GM21526 (cell line): ENCODE data around the gene NFATC1.
"Not testable (repeated sequence)": the region's sequence is repeated elsewhere in the genome, so short reads cannot be mapped to it uniquely, and the experiment has no call there.

ENCODE experiments used
- ATAC-seq: cut with Tn5 transposase; IDR thresholded peaks from one replicate; pipeline ENCODE4 v1.9.1; 2021; ENCODE audit warnings: moderate library complexity; ENCODE audit not compliant: unreplicated experiment, low FRiP score

NFATC1 gene

GRCh38 chr18:79374408-79375171 is 21.1 kb upstream of the NFATC1 start:
- ATAC-seq, result peak; percentile 83

DNA sequence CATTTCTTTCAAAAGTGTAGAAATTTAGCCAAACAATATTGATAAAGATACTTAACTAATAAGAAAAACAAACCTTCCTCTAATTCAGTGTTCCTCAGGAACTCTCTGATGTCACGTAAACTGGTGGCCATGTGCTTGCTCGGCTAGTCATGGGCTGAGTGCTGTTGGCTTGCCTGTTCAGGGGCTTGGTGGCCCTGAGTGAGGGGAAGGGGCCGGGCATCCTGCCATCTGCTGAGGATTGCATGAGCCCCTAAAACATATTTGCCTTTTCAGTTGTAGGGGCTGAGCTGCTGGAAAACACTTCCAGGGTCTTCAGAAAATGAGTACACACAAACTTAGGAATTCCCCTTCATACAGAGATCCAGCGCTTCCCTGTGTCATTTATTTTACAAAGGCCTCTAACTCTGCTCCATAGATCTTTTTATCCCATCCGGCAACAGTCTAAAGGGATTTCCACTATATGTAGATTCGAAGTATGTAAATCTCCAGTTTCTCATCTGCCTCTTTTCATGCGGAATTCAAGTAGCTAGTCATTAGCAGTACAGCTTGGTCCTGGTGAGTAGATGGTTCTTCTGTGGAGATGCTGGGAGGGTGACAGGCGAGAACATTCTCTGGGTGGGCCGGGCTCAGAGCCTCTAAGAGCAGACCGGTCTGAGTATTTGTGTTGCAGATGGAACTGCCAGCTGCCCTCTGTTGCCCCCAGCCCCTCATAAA is 20.1 kb upstream of the NFATC1 start:
- no peak for ATAC-seq

GRCh38 chr18:79376661-79377060 is 19.1 kb upstream of the NFATC1 start:
- not testable (repeated sequence) for ATAC-seq

DNA sequence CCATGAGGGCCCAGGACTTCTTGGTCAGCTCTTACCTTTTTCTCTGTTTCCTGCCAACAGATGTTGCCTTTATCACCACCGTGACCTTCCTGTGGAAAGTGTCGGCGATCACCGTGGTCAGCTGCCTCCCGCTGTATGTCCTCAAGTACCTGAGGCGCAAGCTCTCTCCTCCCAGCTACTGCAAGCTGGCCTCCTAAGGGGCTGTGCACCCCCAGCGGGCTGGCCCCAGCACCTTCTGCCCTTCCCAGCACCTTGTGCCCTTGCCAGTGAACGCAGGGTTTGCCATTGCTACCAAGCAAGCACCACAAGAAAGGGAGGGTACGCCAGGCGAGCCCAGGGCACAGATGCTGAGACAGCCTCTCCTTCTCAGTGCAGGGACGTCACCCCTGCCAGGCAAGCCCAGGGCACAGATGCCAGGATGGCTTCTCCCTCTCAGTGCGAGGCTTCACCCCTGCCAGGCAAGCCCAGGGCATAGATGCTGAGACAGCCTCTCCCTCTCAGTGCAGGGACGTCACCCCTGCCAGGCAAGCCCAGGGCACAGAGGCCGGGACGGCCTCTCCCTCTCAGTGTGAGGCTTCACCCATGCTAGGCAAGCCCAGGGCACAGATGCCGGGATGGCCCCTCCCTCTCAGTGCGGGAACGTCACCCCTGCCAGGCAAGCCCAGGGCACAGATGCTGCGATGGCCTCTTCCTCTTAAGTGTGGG is 18.4 kb upstream of the NFATC1 start:
- no peak for ATAC-seq

DNA sequence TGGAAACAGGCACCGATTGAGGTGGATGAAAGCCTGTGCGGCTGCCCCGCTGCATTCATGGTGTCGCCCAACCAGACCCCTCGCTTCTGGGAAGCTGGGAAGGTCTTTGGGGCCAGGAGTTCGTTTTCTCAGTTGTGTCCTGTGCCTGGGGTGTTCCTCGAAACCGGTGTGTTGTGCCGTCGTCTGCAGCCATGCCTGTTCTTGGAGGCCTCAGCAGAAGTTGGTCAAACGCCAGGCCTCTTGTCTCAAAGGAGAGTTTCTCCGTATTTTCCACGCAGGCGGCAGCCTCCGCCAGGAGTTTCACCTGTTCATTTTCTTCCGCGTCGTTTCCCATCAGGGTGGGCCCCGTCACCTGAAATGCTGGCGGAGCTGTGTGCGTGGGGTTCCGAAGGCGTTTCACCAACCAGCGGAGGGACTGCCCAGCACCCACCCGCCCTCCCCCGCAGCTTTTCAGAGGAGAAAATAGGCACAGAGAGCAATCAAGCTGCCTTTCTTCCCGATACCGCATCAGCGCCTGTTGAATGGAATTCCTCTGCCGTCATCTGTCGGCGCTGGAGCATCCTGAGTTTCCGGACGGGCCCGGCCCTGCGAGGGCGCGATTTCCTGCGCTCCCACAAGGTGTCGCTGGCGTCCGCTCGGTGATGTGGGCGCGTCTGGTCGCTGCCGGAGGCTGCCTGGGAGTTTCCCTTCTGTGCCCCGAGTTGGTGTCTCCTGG is 17.0 kb upstream of the NFATC1 start:
- peak; percentile 62 for ATAC-seq

DNA sequence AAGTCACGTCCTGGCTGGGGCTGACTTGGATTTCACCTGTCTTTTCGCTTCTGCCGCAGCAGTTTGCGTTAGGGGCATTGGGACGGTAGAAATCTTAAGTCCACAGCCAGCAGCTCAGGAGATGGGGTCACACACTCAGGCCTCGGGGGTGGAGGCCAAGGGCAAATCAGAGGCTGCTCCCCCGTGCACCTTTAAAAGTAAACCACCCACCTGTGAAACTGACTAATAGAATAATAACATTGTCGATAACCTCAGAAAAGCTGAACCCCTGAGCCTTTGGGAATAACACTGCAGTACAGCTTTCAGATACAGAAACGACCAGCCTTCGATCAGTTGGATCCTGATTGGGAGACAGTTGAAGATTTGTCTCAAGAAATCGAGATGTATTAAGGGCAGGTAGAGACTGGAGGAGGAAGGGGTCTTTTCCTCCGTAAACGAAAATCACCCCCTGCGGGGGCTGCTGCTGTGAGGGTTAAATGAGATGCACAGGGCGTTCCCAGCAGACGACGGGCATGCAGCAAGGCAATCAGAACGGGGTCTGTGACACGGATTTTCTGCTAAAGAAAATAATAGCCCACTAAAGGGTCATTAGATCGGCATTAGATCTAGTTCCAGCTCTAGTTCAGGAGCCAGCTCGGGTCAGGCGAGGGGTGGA is 16.4 kb upstream of the NFATC1 start:
- ATAC-seq, result peak; percentile 4

DNA sequence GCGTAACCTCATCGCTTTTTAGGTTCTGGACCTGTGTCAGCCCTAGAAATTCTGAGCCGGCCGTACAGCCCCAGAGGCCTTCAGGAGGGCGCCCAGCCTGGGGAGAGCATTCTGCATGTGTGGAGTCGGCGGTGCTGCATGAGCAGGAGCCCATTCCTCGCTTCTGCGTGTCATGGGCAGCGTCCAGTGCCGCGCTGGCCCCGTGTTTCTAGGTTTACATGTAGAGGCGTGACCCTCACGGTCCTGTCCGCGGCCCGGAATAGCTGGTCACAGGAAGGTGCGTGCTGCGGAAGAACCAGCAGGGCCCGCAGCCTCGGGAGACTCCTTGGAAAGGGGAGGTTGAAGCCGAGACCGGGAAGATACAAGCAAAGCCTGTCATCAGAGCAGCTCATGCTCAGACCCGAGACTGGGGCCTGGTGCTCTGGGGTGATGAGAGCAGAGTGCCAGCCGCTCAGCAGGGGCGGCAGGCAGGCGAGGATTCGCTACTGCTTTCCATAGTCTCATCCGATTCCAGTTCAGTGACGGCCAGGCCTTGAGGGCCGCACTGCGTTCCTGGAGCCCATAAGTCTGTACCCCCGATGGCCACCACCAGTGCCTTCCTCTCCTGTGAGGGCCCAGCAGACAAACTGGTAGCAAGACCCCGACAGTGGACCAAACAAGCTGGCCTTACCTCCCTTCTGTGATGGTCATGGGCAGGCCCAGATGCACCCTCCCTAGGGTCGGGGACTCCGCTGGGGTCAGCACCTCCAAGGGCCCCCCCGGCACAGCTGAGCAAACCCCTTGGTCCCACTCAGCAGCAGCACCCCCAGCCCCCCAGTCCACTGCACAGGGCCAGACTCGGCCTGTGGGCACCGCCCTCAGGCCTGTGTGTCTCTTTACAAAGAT is 15.6 kb upstream of the NFATC1 start:
- no peak for ATAC-seq

- no peak for ATAC-seq
Measured at GRCh38 chr18:79380816-79381806, 14.6 kb upstream of the NFATC1 start.

GRCh38 chr18:79381811-79382311 is 13.9 kb upstream of the NFATC1 start:
- ATAC-seq, result no peak

- no peak for ATAC-seq
Measured at GRCh38 chr18:79382681-79383387, 12.9 kb upstream of the NFATC1 start.

DNA sequence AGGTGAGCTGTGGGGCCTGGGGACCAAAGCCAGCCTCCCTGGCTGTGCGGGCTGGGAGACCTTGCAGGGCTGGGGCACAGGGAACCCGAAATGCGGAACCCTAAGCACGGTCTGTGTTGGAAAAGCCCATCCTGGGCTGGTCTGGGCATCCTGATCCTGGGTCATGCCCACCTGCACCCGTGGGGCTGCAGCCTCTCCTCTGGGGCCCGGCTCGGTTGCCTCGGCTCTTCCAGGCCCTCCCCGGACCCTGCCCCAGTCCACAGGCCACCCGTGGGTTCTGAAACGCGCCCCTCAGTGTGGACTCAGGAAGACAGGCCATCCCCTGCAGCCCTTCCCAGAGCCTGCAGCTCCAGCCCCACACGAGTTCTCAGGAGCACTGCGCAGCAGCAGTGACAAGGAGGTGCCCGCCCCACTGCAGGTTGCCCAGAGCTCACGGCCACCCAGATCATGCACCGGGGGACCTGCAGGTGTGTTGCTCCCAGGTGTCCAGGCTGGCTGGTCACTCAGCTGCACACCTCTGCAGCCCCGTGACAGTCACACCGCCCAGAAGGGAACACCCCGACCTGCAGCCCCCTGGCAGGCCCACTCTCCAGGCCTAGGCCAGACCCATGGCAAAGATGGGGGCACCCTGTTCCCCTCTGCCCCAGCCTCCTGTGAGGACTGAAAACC is 12.2 kb upstream of the NFATC1 start:
- no peak for ATAC-seq

DNA sequence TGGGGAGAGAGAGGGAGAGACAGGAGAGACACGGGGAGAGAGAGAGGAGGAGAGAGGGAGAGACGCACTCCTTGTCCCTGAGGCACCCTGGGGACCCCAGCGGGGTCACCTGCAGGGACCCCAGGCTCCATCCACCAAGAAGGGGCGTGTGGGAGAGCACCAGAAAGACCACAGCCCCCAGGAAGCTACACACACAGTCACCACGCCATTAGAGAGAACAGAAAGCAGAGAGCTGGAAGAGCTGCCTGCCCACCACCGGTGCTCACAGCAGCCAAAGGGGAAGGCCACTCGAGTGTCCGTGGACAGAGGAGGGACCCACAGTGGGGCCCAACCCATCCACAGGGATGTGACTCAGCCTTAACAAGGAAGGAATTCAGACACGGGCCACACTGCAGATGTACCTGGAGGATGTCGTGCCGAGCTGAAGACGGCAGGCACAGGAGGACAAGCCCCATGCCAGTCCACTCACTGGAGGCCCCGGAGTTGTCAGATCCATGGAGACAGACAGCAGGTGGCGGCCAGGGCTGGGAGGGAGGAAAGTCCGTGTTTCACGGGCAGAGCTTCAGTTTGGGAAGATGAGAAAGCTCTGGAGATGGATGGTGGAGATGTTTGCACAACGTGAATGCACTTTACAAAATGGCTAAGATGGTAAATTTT is 11.5 kb upstream of the NFATC1 start:
- no peak for ATAC-seq

DNA sequence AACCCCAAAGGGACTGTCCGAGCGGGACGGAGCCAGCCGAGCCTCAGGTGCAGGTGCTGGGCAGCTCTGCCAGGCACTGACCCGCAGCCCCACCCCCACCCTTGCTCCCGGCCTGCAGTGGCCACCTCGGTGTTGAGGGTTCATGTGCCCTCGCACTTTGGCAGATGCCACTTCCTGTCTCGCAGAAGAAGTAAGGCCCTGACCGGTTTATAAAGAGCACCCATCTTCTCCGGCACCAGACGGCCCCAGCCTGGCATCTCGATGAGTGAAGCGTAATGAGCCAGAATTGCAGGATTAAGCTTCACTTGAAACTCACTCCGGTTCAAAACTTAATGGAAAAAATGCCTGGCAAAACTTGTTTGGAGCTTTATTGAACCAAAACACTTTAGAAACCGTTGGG is 10.9 kb upstream of the NFATC1 start:
- ATAC-seq, result no peak

DNA sequence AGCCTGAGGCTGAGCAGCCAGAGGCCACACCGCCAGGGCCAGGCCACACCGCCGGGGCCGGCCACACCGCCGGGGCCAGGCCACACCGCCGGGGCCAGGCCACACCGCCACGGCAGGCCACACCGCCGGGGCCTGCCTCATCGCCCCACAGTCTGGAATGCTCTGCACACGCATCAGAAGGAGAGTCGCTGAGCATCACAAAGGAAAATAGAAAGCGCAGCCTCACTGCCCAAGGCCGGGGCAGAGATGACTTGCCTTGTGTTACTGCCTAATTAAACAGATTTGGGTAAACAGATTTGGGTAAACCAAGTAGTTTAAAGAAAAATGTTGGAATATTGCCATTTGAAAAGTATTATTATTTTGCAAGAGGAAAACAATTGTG is 10.4 kb upstream of the NFATC1 start:
- ATAC-seq, result no peak

GRCh38 chr18:79385708-79386341 is 9.9 kb upstream of the NFATC1 start:
- no peak for ATAC-seq

- ATAC-seq, result no peak
Measured at GRCh38 chr18:79386547-79386946, 9.2 kb upstream of the NFATC1 start.
